ENCODE data around the gene GPR61.

GPR61 gene

GRCh38 chr1:109495738-109496137 lies 43.9 kb upstream of the GPR61 start:
- Histone ChIP-seq H3K27ac (no peak overlapping the region), H3K9me3 (ENCODE audit: low read depth, low read length) (no peaks in the 10 kb centered on the region), H3K36me3 (ENCODE audit: insufficient read depth, low read length) (peaks cover 4% of the 10 kb centered on the region; the same call in 1 of the 2 replicates), H3K9ac (ENCODE audit: insufficient read length) (no peak overlapping the region), H3K4me3 (no peak overlapping the region)
- TF ChIP-seq EZH2 (IDR thresholded peaks at IDR 0.05) (no peak), FOXP2 (optimal IDR thresholded peaks at IDR 0.05; ENCODE audit: control extremely low read depth, extremely low read length, insufficient read depth) (no peak), POLR2AphosphoS5 (IDR thresholded peaks at IDR 0.05; ENCODE audit: borderline replicate concordance, low read depth, low read length) (no peak)
- DNase-seq (ENCODE audit: low read depth, low spot score): no peak

- Histone ChIP-seq H3K36me3 (ENCODE audit: insufficient read depth, low read length) (peaks cover 4% of the 10 kb centered on the region; the same call in 1 of the 2 replicates), H3K9me3 (ENCODE audit: low read depth, low read length) (no peaks in the 10 kb centered on the region), H3K4me3 (no peak overlapping the region), H3K9ac (ENCODE audit: insufficient read length) (no peak overlapping the region), H3K27ac (no peak overlapping the region)
- no peak for TF ChIP-seq EZH2 (IDR thresholded peaks at IDR 0.05)
- no peak for TF ChIP-seq POLR2AphosphoS5 (IDR thresholded peaks at IDR 0.05; ENCODE audit: borderline replicate concordance, low read depth, low read length)
- no peak for TF ChIP-seq FOXP2 (optimal IDR thresholded peaks at IDR 0.05; ENCODE audit: control extremely low read depth, extremely low read length, insufficient read depth)
- no peak for DNase-seq (ENCODE audit: low read depth, low spot score)
These were observed 42.1 kb upstream of the GPR61 start for GRCh38 chr1:109497449-109498160.

GRCh38 chr1:109498161-109498801 lies 41.4 kb upstream of the GPR61 start:
- no peak overlapping the region for H3K4me3 ChIP-seq
- TF ChIP-seq FOXP2 (optimal IDR thresholded peaks at IDR 0.05; ENCODE audit: control extremely low read depth, extremely low read length, insufficient read depth): no peak
- no peak for TF ChIP-seq POLR2AphosphoS5 (IDR thresholded peaks at IDR 0.05; ENCODE audit: borderline replicate concordance, low read depth, low read length)
- TF ChIP-seq EZH2 (IDR thresholded peaks at IDR 0.05): no peak
- DNase-seq (ENCODE audit: low read depth, low spot score): no peak
- no peak overlapping the region for H3K9ac ChIP-seq (ENCODE audit: insufficient read length)
- no peaks in the 10 kb centered on the region for H3K9me3 ChIP-seq (ENCODE audit: low read depth, low read length)
- H3K36me3 ChIP-seq (ENCODE audit: insufficient read depth, low read length): peaks cover 4% of the 10 kb centered on the region; the same call in 1 of the 2 replicates
- H3K27ac ChIP-seq: no peak overlapping the region

GRCh38 chr1:109499081-109499480 lies 40.6 kb upstream of the GPR61 start:
- no peak overlapping the region for H3K9ac ChIP-seq (ENCODE audit: insufficient read length)
- no peak for DNase-seq (ENCODE audit: low read depth, low spot score)
- peaks cover 4% of the 10 kb centered on the region; the same call in 1 of the 2 replicates for H3K36me3 ChIP-seq (ENCODE audit: insufficient read depth, low read length)
- no peak overlapping the region for H3K27ac ChIP-seq
- H3K9me3 ChIP-seq (ENCODE audit: low read depth, low read length): no peaks in the 10 kb centered on the region
- H3K4me3 ChIP-seq: no peak overlapping the region
- no peak for TF ChIP-seq FOXP2 (optimal IDR thresholded peaks at IDR 0.05; ENCODE audit: control extremely low read depth, extremely low read length, insufficient read depth)
- TF ChIP-seq EZH2 (IDR thresholded peaks at IDR 0.05): no peak
- TF ChIP-seq POLR2AphosphoS5 (IDR thresholded peaks at IDR 0.05; ENCODE audit: borderline replicate concordance, low read depth, low read length): no peak

- H3K4me3 ChIP-seq: no peak overlapping the region
- H3K27ac ChIP-seq: no peak overlapping the region
- H3K9me3 ChIP-seq (ENCODE audit: low read depth, low read length): no peaks in the 10 kb centered on the region
- no peak overlapping the region for H3K9ac ChIP-seq (ENCODE audit: insufficient read length)
- no peak for DNase-seq (ENCODE audit: low read depth, low spot score)
- TF ChIP-seq FOXP2 (optimal IDR thresholded peaks at IDR 0.05; ENCODE audit: control extremely low read depth, extremely low read length, insufficient read depth) (no peak), POLR2AphosphoS5 (IDR thresholded peaks at IDR 0.05; ENCODE audit: borderline replicate concordance, low read depth, low read length) (no peak), EZH2 (IDR thresholded peaks at IDR 0.05) (no peak)
- H3K36me3 ChIP-seq (ENCODE audit: insufficient read depth, low read length): peaks cover 4% of the 10 kb centered on the region; the same call in 1 of the 2 replicates
These were observed 39.8 kb upstream of the GPR61 start for GRCh38 chr1:109499661-109500536.

GRCh38 chr1:109500941-109501381 lies 38.7 kb upstream of the GPR61 start:
- no peak for DNase-seq (ENCODE audit: low read depth, low spot score)
- Histone ChIP-seq H3K9ac (ENCODE audit: insufficient read length) (no peak overlapping the region), H3K36me3 (ENCODE audit: insufficient read depth, low read length) (peaks cover 3% of the 10 kb centered on the region; the same call in 1 of the 2 replicates), H3K9me3 (ENCODE audit: low read depth, low read length) (no peaks in the 10 kb centered on the region), H3K27ac (no peak overlapping the region), H3K4me3 (no peak overlapping the region)
- no peak for TF ChIP-seq POLR2AphosphoS5 (IDR thresholded peaks at IDR 0.05; ENCODE audit: borderline replicate concordance, low read depth, low read length)

GRCh38 chr1:109501644-109502363 lies 37.9 kb upstream of the GPR61 start:
- DNase-seq (ENCODE audit: low read depth, low spot score): no peak
- no peak overlapping the region for H3K4me3 ChIP-seq
- no peak overlapping the region for H3K9ac ChIP-seq (ENCODE audit: insufficient read length)
- H3K27ac ChIP-seq: no peak overlapping the region
- no peaks in the 10 kb centered on the region for H3K36me3 ChIP-seq (ENCODE audit: insufficient read depth, low read length)
- TF ChIP-seq POLR2AphosphoS5 (IDR thresholded peaks at IDR 0.05; ENCODE audit: borderline replicate concordance, low read depth, low read length) (no peak), EZH2 (IDR thresholded peaks at IDR 0.05) (no peak), FOXP2 (optimal IDR thresholded peaks at IDR 0.05; ENCODE audit: control extremely low read depth, extremely low read length, insufficient read depth) (no peak)
- no peaks in the 10 kb centered on the region for H3K9me3 ChIP-seq (ENCODE audit: low read depth, low read length)

All from SK-N-MC (cell line).